HEK293T (cell line): ENCODE results near the gene KCNAB2.

Source experiments
- CTCF ChIA-PET: fragments of 350-600 bp; formaldehyde crosslinking; extraction: SDS; loops from one replicate; lab custom pipeline; 2021; ENCODE audit warnings: antibody characterized with exemption, inconsistent platforms; lab: Yijun Ruan, JAX
- POLR2A ChIA-PET: fragments of 350-600 bp; formaldehyde crosslinking; extraction: SDS; loops from one replicate; lab custom pipeline; 2020; ENCODE audit warnings: antibody characterized with exemption, inconsistent platforms; lab: Yijun Ruan, JAX
- DNase-seq: peaks from one replicate; pipeline ENCODE4 v3.0.0; 2012; ENCODE audit warnings: mixed read lengths; ENCODE audit errors: extremely low spot score
- ARNT ChIP-seq: fragments of 450-650 bp; IDR thresholded peaks from 2 replicates; pipeline ENCODE4 v1.6.1; 2017; ENCODE audit warnings: mild to moderate bottlenecking
- BHLHE40 ChIP-seq: fragments of 450-650 bp; IDR thresholded peaks from 2 replicates; pipeline ENCODE4 v1.6.1; 2016; ENCODE audit warnings: mild to moderate bottlenecking, moderate library complexity, borderline replicate concordance
- CTBP1 ChIP-seq: fragments of 450-650 bp; IDR thresholded peaks from 2 replicates; pipeline ENCODE4 v1.6.1; 2016; ENCODE audit warnings: borderline replicate concordance
- ELF4 ChIP-seq: fragments of 450-650 bp; IDR thresholded peaks from 2 replicates; pipeline ENCODE4 v1.6.1; 2017; ENCODE audit warnings: antibody characterized with exemption
- FOXA1 ChIP-seq: fragments of 450-650 bp; IDR thresholded peaks from 2 replicates; pipeline ENCODE4 v1.6.1; 2016; ENCODE audit warnings: mild to moderate bottlenecking
- FOXK2 ChIP-seq: fragments of 450-650 bp; IDR thresholded peaks from 2 replicates; pipeline ENCODE4 v1.6.1; 2016; ENCODE audit warnings: mild to moderate bottlenecking
- FOXM1 ChIP-seq: fragments of 450-650 bp; IDR thresholded peaks from 2 replicates; pipeline ENCODE4 v1.6.1; 2017; ENCODE audit warnings: mild to moderate bottlenecking, borderline replicate concordance
- HDGF ChIP-seq: fragments of 450-650 bp; IDR thresholded peaks from 2 replicates; pipeline ENCODE4 v1.6.1; 2017; ENCODE audit warnings: antibody characterized with exemption, borderline replicate concordance
- L3MBTL2 ChIP-seq: fragments of 450-650 bp; conservative IDR thresholded peaks from 2 replicates; pipeline ENCODE4 v1.6.1; 2016; ENCODE audit warnings: mild to moderate bottlenecking
- LEF1 ChIP-seq: fragments of 450-650 bp; IDR thresholded peaks from 2 replicates; pipeline ENCODE4 v1.6.1; 2017; ENCODE audit warnings: mild to moderate bottlenecking, borderline replicate concordance
- NFRKB ChIP-seq: fragments of 450-650 bp; IDR thresholded peaks from 2 replicates; pipeline ENCODE4 v1.6.1; 2016; ENCODE audit warnings: mild to moderate bottlenecking, moderate library complexity
- SP1 ChIP-seq: fragments of 450-650 bp; IDR thresholded peaks from 2 replicates; pipeline ENCODE4 v1.6.1; 2017
- SUZ12 ChIP-seq: fragments of 450-650 bp; IDR thresholded peaks from 2 replicates; pipeline ENCODE4 v1.6.1; 2016; ENCODE audit warnings: mild to moderate bottlenecking
- TARDBP ChIP-seq: fragments of 450-650 bp; IDR thresholded peaks from 2 replicates; pipeline ENCODE4 v1.6.1; 2016
- ZNF384 ChIP-seq: fragments of 450-650 bp; IDR thresholded peaks from 2 replicates; pipeline ENCODE4 v1.6.1; 2016
- TF ChIP-seq, protein P1 (sequence below): fragments of 450-650 bp; IDR thresholded peaks from 2 replicates; pipeline ENCODE4 v1.6.1; 2016

The KCNAB2 gene

DNA sequence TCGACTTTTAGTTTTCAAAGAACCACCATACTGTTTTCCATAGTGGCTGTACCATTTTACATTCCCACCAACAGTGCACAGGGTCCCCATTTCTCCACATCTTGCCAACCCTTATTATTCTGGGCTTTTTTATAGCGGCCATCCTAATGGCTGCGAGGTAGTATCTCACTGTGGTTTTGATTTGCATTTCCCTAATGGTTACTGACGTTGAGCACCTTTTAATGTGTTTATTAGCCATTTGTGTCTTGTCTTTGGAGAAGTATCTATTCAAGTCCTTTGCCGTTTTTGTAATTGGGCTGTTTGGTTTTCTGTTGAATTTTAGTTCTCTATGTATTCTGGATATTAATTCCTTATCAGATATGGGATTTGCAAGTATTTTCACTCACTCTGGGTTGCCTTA is 22.3 kb upstream of the KCNAB2 start:
- DNase-seq, result no peak
- TF ChIP-seq BHLHE40 (no peak), SUZ12 (no peak), FOXK2 (no peak), LEF1 (no peak), CTBP1 (no peak), TARDBP (no peak), L3MBTL2 (no peak), SP1 (no peak), FOXM1 (no peak), ARNT (no peak), HDGF (no peak), ELF4 (no peak), FOXA1 (no peak), ZNF384 (no peak), NFRKB (no peak)
- TF ChIP-seq, protein P1, sequence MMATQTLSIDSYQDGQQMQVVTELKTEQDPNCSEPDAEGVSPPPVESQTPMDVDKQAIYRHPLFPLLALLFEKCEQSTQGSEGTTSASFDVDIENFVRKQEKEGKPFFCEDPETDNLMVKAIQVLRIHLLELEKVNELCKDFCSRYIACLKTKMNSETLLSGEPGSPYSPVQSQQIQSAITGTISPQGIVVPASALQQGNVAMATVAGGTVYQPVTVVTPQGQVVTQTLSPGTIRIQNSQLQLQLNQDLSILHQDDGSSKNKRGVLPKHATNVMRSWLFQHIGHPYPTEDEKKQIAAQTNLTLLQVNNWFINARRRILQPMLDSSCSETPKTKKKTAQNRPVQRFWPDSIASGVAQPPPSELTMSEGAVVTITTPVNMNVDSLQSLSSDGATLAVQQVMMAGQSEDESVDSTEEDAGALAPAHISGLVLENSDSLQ, result no peak
- POLR2A ChIA-PET, result no interaction called here
- CTCF ChIA-PET, result no interaction called here

DNA sequence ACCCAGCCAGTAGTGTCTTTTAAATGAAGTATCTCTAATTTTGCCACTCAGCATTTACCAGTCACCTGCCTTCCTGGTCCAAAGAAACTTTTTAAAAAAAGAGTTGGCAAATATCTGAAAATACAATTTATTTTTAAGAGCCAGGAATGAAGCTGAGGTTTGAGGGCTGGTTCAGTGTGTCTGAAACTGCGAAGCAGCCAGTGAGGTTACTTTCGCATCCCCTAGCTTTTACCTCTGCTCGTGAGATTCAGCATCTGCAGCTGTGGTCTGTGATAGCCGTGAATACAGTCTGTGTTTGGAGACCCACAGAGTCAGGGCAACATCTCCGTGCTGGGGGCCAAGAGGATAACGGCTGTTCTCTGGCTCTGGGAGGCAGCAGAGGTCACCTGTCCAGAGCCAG is 21.3 kb upstream of the KCNAB2 start:
- TF ChIP-seq FOXK2, result no peak
- TF ChIP-seq LEF1, result no peak
- no peak for TF ChIP-seq BHLHE40
- TF ChIP-seq, protein P1, result no peak
- no peak for TF ChIP-seq HDGF
- TF ChIP-seq ELF4, result no peak
- no peak for TF ChIP-seq TARDBP
- no peak for TF ChIP-seq FOXA1
- TF ChIP-seq ARNT, result no peak
- no peak for TF ChIP-seq CTBP1
- no peak for TF ChIP-seq SUZ12
- no peak for TF ChIP-seq FOXM1
- no peak for TF ChIP-seq NFRKB
- TF ChIP-seq ZNF384, result no peak
- no peak for TF ChIP-seq SP1
- TF ChIP-seq L3MBTL2, result no peak
- POLR2A ChIA-PET, result no interaction called here
- CTCF ChIA-PET, result interaction anchor here (1.5 kb wide), 1 partner anchor 10 kb away, joined by 6 read pairs; no protein-coding TSS in a partner anchor
- no peak for DNase-seq

DNA sequence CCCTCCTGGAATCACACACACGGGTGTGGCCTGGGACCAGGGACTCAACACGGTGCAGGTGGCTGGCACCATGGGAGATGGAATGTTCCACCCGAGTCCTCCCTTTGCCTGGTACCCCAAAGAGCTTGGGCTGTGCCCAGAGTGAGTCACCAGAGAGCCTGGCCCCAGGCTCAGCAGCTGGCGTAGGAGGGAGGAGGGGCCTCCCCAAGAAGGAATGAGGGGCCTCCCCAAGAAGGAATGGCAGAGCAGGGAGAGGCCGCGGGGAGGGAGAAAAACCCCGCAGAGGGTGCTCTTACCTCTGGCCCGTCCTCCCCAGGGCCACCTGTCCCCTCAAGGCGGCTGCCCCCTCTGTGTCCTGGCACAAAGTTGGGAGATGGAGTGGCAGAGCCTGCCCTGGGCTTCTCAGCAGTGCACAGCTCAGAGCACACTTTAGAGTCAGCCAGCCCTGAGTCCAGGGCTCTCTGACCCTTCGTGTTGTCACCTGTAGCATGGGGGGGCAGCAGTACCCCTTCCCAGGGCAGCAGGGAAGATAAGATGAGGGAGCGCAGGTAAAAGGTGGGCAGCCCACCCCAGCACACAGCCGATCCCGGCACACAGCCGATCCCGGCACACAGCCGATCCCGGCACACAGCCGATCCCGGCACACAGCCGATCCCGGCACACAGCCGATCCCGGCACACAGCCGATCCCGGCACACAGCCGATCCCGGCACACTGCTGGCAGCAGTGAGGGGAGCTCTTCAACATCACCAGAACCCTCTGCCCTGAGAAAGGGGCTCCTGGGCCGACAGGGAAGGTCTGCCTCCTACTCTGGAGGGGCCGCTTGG is 20.2 kb upstream of the KCNAB2 start:
- POLR2A ChIA-PET, result no interaction called here

DNA sequence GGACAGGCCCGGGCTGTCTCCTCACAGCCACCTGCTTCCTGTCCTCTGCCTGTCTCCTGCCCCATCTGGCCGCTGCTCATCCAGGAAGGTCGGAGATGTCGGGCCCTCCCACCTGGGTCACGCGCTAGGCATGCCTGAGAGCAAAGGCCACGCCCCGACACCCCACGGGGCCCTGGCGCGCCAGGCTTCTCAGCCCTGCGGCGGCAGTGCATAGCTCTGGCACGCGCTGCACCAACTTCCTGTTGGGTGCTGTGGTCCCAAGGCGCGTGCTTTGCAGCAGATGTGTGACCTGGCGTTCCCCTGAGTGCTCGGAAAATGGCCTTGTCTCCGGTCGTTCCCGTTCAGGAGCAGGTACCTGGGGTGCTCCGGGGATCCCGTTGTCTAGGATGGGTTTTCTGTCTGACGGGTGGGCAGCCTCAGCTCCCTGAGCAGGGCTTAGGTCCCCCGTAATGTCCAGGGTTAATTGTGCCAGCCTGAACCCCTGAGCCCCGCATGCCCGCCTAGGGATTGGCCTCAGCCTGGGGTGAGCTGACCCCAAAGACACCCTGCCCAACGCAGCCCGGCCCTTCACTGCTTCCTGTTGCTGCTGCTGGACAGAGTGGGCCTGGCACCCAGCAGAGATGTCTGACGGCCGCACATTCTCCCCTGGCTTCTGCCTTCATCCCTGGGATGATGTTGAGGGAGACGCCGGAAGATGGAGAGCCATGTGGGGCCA is 19.4 kb upstream of the KCNAB2 start:
- TF ChIP-seq NFRKB (no peak), CTBP1 (no peak), SP1 (no peak), HDGF (no peak), LEF1 (no peak), L3MBTL2 (no peak), ZNF384 (no peak), SUZ12 (no peak), ARNT (no peak), FOXA1 (no peak), ELF4 (no peak), TARDBP (no peak), FOXK2 (no peak)
- TF ChIP-seq, protein P1, result no peak
- CTCF ChIA-PET, result interaction anchor here (1.3 kb wide), 1 partner anchor 8 kb away, joined by 4 read pairs; no protein-coding TSS in a partner anchor
- DNase-seq, result no peak
- POLR2A ChIA-PET, result no interaction called here

More for the DNA sequence above, 20.2 kb upstream of the KCNAB2 start:
- CTCF ChIA-PET, result interaction anchor here (0.6 to 1.5 kb wide), 3 partner anchors 9 to 388 kb away, joined by 4 to 6 read pairs (median 6); no protein-coding TSS in a partner anchor
- TF ChIP-seq SP1, result no peak
- TF ChIP-seq ARNT, result no peak
- TF ChIP-seq FOXA1, result no peak
- no peak for TF ChIP-seq ELF4
- TF ChIP-seq FOXM1, result no peak
- no peak for TF ChIP-seq FOXK2
- no peak for TF ChIP-seq CTBP1
- TF ChIP-seq NFRKB, result no peak
- no peak for TF ChIP-seq HDGF
- TF ChIP-seq LEF1, result no peak
- TF ChIP-seq L3MBTL2, result no peak
- TF ChIP-seq ZNF384, result no peak
- no peak for TF ChIP-seq TARDBP
- TF ChIP-seq, protein P1, result no peak
- DNase-seq, result no peak

DNA sequence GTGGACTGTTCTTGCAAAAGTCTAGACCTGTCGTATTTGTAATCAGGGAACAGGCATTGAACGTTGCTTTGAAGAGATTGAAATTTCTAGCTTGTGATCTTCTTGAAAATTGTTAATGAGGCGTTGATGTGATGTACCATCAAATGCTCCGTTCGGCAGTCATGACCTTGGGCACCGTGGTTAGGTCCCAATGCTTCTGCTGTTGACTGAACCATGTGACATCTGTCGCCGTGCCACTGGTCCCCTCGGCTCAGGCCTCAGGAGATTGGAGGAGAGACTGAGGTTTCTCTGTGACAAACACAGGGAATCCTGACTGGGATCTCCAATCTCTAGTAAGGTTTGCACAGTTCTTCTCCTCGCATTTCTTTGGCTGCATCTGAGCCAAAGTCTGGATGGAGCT is 18.1 kb upstream of the KCNAB2 start:
- CTCF ChIA-PET, result no interaction called here
- POLR2A ChIA-PET, result no interaction called here
- no peak for DNase-seq
- TF ChIP-seq NFRKB, result no peak
